Cardiac fibroblast (primary cell): ENCODE data around the gene SPECC1.
A peak's percentile ranks its signal among the peaks of the same experiment; 100 is the strongest.
"Not testable (repeated sequence)": the region's sequence is repeated elsewhere in the genome, so short reads cannot be mapped to it uniquely, and the experiment has no call there.

Source experiments
- DNase-seq, 2 donors: peaks; one replicate each; pipeline versions ENCODE4 v3.0.0 to v3.0.0-alpha.2; 2010; ENCODE audit warnings: low read depth in 2 of 2
- H3K4me3 ChIP-seq, 2 donors: replicated peaks in 1 of 2; 1 replicate in 1 of 2; 2 replicates in 1 of 2; pipeline ENCODE4 v1.5.1; 2011; ENCODE audit warnings: low read depth in 2 of 2, low read length in 2 of 2, mild to moderate bottlenecking in 2 of 2, moderate library complexity in 1 of 2
- TF ChIP-seq, protein P1 (sequence below): IDR thresholded peaks from one replicate; pipeline ENCODE4 v1.5.1; 2011; ENCODE audit warnings: low read depth, mild to moderate bottlenecking, low read length, inconsistent platforms

SPECC1 gene

DNA sequence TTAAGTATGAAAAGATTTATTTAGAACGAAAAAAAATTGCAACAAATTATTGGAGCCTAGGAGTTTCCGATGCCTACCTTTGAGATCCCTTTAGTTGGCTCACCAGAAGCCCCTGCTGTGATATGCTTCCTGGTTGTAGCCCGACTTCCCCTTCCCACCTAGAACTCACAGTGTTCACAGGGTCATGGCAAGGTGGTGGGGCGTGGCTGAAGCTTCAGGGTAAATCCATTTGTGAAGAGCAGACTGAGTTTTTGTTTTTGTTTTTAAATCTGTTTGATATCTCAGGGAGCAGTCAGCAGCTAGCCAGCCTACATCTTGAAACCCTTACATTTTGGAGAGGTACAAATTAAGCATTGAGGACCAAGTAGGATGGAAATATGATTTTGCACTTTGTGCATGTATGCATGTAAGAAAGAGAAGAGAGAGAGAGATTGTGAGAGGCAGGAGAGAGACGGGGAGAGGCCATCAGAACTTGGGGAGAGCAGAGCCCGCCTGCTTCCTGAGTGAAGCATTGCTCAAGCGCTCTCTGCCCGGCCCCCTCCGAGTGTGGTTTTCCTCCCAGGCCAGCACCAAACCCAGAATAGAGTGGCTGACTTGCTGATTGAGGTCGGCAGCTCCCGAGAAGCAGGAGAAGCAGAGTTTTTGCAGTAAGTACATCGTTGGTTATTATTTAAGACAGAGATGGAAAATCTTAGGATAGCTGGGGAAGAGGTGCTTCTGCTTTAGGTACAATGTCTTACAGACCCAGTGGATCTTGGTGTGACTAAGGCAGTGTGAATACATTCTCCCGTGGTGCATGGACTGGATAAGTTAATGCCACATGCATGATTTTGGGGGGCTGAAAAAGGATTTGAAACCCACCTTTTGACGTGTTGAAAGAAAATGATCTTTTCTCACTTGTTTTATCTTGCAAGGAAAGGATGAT is 64.2 kb downstream of the SPECC1 start:
- peak; percentile 57 to 71 for DNase-seq
- peak overlapping the region in 1 of 2 donors; percentile 9 for H3K4me3 ChIP-seq
- TF ChIP-seq, protein P1, sequence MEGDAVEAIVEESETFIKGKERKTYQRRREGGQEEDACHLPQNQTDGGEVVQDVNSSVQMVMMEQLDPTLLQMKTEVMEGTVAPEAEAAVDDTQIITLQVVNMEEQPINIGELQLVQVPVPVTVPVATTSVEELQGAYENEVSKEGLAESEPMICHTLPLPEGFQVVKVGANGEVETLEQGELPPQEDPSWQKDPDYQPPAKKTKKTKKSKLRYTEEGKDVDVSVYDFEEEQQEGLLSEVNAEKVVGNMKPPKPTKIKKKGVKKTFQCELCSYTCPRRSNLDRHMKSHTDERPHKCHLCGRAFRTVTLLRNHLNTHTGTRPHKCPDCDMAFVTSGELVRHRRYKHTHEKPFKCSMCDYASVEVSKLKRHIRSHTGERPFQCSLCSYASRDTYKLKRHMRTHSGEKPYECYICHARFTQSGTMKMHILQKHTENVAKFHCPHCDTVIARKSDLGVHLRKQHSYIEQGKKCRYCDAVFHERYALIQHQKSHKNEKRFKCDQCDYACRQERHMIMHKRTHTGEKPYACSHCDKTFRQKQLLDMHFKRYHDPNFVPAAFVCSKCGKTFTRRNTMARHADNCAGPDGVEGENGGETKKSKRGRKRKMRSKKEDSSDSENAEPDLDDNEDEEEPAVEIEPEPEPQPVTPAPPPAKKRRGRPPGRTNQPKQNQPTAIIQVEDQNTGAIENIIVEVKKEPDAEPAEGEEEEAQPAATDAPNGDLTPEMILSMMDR: no peak

DNA sequence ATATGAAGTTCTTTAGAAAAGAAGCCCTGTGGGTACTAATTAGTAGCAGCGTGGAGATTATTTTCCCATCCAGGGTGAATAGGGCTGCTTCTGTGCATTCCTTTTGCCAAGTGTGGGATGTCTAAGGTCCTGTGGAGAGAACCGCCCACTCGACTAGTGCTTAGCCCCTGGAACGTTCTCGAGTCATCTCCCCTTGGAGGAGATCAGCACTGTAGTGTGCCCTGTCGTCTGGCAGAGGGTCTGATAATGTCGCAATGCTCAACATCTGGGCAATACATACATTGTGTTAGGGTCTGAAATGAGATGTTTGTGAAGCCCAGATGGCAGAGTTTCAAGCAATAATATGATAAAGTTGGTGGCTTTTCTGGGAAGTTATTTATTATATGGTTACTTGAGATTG is 64.8 kb downstream of the SPECC1 start:
- DNase-seq: peak in 1 of 2 donors; percentile 31
- TF ChIP-seq, protein P1: no peak
- no peak overlapping the region for H3K4me3 ChIP-seq

DNA sequence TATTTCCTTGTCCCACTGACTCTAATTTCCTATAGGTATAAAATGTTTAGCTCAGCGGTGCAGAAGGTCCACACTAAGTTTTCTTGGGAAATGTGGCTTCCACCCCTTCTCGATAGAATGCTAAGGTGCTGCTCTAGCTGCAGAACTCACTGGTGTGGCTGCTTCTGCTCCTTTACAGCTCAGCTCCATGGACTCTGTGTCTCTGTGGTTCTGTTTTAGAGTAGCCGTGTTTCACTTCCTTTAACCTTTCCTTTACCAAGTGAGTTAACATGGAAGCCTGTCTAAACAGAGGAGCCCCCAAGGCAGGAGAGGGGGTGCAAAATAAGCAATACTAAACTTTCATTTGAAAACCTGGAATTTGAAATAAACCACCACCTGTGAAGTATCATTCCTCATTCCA is 65.3 kb downstream of the SPECC1 start:
- TF ChIP-seq, protein P1: no peak
- no peak for DNase-seq
- no peak overlapping the region for H3K4me3 ChIP-seq

DNA sequence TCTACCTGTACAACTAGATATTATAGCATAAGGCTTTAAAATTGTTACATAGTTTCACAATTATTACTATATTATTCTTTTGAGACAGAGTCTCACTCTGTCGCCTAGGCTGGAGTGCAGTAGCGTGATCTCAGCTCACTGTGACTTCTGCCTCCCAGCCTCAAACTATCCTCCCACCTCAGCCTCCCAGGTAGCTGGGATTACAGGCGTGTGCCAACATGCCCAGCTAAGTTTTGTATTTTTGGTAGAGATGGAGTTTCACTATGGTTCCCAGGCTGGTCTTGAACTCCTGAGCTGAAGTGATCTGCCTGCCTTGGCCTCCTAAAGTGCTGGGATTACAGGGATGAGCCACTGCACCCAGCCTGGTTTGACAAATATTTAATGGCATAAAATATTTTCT is 67.0 kb downstream of the SPECC1 start:
- H3K4me3 ChIP-seq, DNase-seq: not testable (repeated sequence)

DNA sequence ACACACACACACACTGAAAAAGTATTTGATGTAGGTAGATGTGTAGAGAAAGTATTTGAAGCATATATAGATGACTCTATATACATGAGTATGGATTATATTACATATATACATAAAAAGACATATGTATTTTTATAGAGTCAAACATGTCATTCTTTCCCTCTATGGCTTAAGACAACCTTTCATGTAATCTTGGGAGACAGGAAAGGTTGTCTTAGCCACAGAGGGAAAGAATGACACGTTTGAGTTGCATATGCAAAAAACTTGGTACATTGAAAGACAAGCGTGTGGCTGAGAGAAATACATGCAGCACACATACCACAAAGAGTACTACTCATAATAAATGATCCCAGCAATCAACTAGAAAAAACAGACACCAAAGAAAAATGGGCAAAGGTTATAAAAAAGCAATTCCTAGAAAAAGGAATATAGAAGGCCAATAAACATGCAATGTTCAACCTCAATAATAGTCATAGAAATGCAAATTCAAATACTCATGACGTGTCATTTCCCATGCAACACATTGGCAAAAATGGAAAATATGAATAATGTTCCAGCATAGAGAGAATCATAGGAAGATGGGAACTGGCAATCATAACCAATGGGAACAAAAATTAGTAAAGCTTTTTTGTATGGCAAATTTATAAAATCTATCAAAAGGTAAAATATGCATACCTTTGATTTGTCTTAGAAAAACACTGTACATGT is 69.0 kb downstream of the SPECC1 start:
- no peak for DNase-seq
- no peak overlapping the region for H3K4me3 ChIP-seq
- TF ChIP-seq, protein P1: no peak

DNA sequence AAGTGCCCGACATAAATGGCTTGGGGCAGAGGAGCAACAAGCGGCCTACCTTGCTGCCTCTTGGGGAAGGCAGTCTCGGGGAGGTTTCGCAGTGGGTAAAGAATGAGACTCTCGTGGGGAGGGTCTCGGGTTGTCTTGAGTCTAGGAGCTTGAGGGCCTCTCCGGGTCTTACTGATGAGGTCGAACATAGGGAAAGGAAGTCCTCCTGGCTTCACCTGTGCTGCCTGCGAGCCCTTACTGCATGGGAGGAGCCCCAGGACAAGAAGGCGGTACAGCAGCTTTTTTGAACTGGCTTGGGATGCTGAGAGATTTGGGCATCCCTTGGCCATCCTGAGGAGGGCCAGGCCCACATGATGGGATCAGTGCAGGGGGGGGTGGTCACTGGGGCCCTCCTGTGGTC is 71.4 kb downstream of the SPECC1 start:
- H3K4me3 ChIP-seq: no peak overlapping the region
- DNase-seq: no peak
- TF ChIP-seq, protein P1: no peak

DNA sequence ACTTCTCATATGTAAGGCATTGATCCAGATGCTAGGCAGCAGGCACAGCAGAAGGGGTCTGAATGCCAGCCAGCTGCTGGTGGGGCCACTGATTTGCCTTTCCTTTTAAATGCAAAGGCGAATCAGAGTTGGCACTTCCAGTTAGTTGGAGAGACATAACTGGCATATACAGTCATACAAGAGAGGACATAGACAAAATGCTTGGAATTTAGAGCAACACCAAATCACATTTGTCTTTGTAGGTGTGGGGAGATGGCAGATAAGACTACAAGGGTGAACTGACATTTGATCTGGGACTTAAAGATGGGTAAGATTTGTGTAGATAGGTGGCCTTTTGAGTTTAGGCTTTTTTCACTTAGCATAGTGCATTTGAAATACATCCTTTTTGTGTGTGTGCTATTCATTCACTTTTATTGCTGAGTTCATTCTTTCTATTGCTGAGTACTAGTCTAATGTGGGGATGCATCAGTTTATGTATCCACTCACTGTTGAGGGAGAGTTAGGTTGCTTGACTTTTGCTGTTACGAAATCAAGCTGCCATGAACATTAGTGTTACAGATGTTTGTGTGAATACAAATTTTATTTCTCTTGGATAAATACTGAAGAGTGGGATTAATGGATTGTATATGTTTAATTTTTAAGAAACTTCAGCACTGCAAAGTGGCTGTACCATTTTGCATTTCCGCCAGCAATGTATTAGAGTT is 74.1 kb downstream of the SPECC1 start:
- peak; percentile 36 to 62 for DNase-seq
- TF ChIP-seq, protein P1: no peak
- no peak overlapping the region for H3K4me3 ChIP-seq
